Hematopoietic multipotent progenitor cell treated with erythropoietin and hydrocortisone succinate and interleukin-3 and kit ligand, for 4 days (in vitro differentiated cells): ENCODE measurements around the gene OPALIN.
"Not testable (repeated sequence)": the region's sequence is repeated elsewhere in the genome, so short reads cannot be mapped to it uniquely, and the experiment has no call there.

Source experiments
- DNase-seq: peaks from one replicate; pipeline ENCODE4 v3.0.0-alpha.2; 2015

The OPALIN gene

GRCh38 chr10:96334616-96335526 lies 23.9 kb downstream of the OPALIN start:
- peak; percentile 35 for DNase-seq

GRCh38 chr10:96333101-96333500 lies 25.7 kb downstream of the OPALIN start:
- peak; percentile 44 for DNase-seq

DNA sequence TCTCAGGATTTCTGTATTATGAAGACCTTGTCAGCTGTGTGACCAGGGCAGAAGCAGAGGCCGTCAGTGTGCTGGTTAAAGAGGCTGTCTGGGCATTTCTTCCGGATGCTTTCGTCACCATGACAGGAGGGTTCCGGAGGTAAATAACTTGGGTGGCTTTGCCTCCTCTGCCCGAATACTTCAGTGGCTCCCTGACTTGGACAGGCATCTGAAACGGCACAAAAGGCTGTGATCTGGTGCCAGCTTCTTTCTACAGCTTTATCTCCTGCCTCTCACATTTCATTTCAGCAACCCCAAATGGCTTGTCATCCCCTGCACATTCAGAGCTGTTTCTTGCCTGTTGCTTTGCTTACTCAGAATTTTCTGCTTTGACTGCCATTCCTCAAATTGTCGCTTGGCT lies 31.3 kb downstream of the OPALIN start:
- no peak for DNase-seq

GRCh38 chr10:96325719-96326373 lies 33.0 kb downstream of the OPALIN start:
- DNase-seq = no peak

- DNase-seq = no peak
These were observed 34.4 kb downstream of the OPALIN start for GRCh38 chr10:96324447-96324846.

DNA sequence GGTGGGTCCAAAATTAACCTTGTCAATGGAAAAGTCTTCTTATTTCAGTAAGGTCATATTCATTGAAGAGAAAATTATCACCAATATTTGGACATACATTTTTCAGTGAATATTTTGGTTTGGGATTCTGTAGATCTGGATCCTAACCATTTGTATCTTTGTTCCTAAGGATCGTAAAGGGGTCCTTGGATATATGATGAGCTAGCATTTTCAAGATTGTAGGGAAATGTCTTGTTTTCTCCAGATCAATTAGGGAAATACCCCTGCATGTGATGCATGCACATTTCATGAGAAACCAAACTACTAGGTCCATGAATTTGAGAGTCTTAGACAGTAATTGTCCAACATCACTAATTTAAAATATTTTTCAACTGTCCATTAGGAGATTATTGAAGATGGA lies 36.5 kb downstream of the OPALIN start:
- no peak for DNase-seq

DNA sequence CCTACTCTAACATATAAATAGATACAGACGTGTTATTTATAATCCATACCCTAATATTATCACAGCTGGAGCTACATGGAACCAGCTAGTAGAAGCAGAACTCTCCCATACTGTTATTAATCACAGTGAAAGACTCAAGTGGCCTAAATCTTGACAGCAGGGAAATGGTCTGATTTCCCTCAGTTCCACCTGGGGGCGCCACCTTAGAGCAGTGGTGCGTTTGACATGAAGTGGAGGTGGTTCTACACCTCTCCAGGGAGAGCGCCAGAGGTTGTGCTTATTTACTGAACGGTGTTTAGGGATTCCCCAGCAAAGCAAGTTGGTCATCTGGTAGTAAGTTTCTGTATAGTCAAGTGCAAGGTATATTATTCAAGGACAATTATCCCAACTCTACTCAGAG lies 37.0 kb downstream of the OPALIN start:
- DNase-seq = no peak

DNA sequence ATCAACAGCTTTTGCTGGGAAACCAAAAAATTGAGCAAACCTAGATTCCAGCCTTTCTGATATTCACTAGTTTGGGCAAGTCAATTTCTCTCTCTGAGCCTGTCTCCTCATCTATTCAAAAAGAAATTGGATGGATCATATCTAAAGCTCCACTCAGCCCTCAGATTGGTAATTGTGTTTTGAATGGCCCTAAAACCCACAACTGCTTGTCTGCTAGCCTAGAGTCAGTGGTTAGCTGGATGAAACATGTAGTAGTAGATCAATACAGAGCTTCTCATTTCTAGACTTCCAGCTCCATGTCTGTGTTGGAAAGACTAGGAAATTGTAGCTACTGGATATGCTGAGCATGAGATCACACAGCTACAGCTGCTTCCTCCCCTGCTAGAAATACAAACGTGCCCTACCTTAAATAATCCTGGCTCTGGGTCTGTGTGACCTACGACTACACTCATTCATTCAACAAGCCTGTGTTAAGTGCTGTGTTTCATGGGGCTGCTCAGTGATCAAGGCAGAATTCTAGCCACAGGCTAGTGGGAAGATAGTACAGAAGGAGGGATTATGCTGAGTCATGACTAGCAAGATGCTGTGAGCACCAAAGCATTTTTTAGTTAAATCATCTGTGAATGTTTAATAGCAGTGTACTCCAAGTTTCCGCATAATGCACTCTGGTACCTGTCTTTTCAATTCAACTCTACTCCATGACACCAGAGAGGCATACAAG lies 38.9 kb downstream of the OPALIN start:
- peak; percentile 25 for DNase-seq

- no peak for DNase-seq
These were observed 41.6 kb downstream of the OPALIN start for GRCh38 chr10:96317067-96317833.

GRCh38 chr10:96313344-96313743 lies 45.5 kb downstream of the OPALIN start:
- DNase-seq = no peak

- DNase-seq = no peak
These were observed 47.6 kb downstream of the OPALIN start for GRCh38 chr10:96311180-96311715.

GRCh38 chr10:96310321-96310669 lies 48.5 kb downstream of the OPALIN start:
- DNase-seq = no peak

DNA sequence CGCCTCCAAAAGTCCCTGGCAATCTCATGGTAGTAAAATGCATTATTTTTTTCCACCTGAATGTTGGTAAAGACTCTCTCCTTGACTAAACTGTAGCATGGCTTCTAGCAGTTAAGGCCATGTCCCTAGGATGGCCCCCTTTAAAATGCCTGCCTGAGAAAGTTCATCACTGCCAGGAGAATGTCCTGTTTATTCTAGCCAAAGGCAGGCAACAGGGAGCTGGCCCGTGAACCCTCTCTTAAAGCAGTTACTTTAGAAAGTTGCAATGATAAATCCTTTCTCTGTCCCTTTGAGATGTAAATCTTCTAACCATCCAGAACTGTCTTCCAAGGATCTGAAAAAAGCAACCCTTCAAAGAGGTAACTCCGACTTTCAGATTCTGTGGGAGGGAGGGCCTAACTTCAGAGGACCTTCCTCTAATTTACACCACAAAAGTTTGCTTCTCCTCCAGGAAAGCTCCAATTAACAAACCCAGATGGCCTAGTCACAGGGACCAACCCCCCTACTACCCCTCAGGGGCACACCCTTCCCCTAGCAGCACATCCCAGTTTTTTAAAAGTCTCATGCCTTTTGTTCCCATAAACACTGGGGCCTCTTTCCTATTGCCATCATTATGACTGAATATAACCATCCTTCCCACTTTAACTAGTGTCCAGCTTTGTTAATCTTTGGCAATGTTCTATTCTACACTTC lies 49.0 kb downstream of the OPALIN start:
- DNase-seq = no peak

DNA sequence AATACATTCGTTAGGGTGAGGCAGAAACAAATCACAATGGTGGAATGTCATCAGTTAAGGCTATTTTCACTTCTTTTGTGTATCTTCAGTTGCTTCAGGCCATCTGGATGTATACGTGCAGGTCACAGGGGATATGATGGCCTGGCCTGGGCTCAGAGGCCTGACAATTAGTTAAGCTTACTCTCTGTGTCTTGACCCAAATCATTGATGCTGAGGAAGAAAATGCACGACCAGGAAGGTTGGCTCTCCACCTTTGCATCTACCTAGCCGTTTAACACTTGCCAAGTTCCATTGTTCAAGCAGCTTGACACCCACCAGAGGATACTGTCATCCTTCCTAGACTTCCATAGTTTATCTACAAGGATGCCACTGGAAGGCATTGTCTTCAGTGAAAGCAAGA lies 49.9 kb downstream of the OPALIN start:
- DNase-seq = not testable (repeated sequence)

GRCh38 chr10:96306516-96306915 lies 52.3 kb downstream of the OPALIN start:
- DNase-seq = peak; percentile 86

DNA sequence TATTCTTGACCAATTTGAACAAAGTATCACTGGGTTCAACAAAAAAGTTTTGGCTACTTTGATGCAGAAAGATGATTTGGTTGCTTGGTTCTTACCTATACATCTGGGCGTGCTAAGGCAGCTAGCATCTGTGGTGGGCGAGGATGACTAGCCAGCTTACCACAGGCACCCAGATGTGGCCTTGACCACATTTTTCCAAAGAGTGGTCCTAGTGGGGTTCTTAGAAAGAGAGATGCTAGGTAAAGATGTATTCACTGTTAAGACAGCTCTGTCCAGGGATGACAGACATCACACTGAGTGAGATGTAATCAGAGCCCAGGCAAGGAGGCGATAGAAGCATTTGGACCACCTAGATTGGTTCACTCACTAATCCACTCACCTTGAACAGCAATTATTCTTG lies 53.8 kb downstream of the OPALIN start:
- DNase-seq = no peak

DNA sequence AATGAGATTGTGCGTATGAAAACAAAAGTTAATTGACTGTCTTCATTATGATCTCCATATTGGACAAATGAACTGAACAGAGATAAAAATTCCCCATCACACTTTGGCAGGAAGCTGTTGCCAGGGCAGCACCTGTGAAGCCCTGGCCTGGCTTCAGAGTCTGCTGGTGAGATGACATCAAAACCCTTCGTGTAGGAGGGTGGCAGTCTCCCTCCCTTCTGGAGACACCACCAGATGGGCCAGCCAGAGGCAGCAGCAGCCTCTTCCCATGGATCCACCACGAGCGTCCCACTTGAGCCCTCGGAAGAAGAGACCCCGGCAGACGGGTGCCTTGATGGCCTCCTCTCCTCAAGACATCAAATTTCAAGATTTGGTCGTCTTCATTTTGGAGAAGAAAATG lies 54.6 kb downstream of the OPALIN start, which contains the start of gene DNTT:
DNTT (plus strand) TSS at position 205 of the 400 bp plus-strand sequence; CDS start at position 269, 64 bp downstream.
- DNase-seq = no peak

GRCh38 chr10:96301616-96302015 lies 57.2 kb downstream of the OPALIN start:
- no peak for DNase-seq

GRCh38 chr10:96299383-96299782 lies 59.4 kb downstream of the OPALIN start:
- DNase-seq = peak; percentile 44

GRCh38 chr10:96298362-96298761 lies 60.4 kb downstream of the OPALIN start:
- no peak for DNase-seq

GRCh38 chr10:96297486-96297885 lies 61.3 kb downstream of the OPALIN start:
- no peak for DNase-seq

DNA sequence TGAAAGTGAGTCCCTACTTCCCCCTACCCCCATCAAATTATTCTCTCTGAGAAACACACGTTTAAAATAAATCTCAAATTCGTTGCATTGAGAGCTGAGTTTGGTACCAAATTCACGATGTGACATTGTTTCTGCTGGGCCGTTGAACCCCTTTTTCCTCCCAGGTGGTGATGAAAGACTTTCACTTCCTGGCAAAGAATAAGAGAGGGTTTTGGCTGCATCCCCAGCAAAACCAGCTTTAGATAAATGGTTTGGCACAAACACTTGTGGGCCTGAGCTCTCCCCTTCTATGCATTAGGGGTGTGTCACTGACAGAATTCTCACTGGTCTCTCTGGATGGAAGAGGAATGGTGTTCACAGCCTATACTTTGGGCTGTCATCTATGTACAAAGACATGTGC lies 63.3 kb downstream of the OPALIN start:
- no peak for DNase-seq
